HCT116 (cell line): ENCODE measurements around the gene ASCL5. TPM values are rescaled to one million over a fixed set of nuclear protein-coding genes. Genes with fewer than 3 reads are reported as not detected.

ENCODE experiments used
- ATAC-seq: fragments of 200-7000 bp; cut with Tn5 transposase; 2 replicates; pipeline ENCODE4 v1.9.1; 2020; ENCODE audit warnings: mild to moderate bottlenecking, moderate library complexity
- BruUV-seq: library from RNA; stranded (reverse); fragments of 400-500 nt; replicated peaks from 2 replicates; lab custom pipeline; 2021; lab: Mats Ljungman, UMichigan
- CTCF ChIA-PET: fragments of 300-600 bp; sonication (Branson Sonifier 250); formaldehyde crosslinking; loops from one replicate; lab custom pipeline; 2021; ENCODE audit warnings: antibody characterized with exemption; lab: Charles Lee
- POLR2A ChIA-PET: fragments of 300-600, 350-600 bp; sonication (Branson Sonifier 250); formaldehyde crosslinking; loops from one replicate; lab custom pipeline; 2021; ENCODE audit warnings: antibody characterized with exemption; lab: Charles Lee
- RAD21 ChIA-PET, 2 experiments: fragments of 300-600 bp; sonication (Branson Sonifier 250); formaldehyde crosslinking; loops; one replicate each; lab custom pipeline; 2023; ENCODE audit warnings: low total read pairs in 2 of 2; ENCODE audit not compliant: uncharacterized antibody in 2 of 2, unreplicated experiment in 2 of 2, low non-redundant PET in 1 of 2; lab: Charles Lee
- DNase-seq: peaks from one replicate; pipeline ENCODE4 v3.0.0-alpha.2; 2010; ENCODE audit warnings: low read depth, low spot score
- H2AFZ ChIP-seq: fragments of 200-600 bp; shearing (Covaris generic), sonication (generic); 2 replicates; pipeline ENCODE4 v1.6.1; 2017; ENCODE audit warnings: low read depth, mixed run types, mixed read lengths, antibody characterized with exemption, low read length; ENCODE audit not compliant: poor library complexity, severe bottlenecking
- H3K27ac ChIP-seq: 2 replicates; pipeline ENCODE4 v1.5.1; 2012; ENCODE audit warnings: low read depth, low read length
- H3K27me3 ChIP-seq: fragments of 200-600 bp; sonication (generic); 2 replicates; pipeline ENCODE4 v1.6.1; 2016; ENCODE audit warnings: mixed run types, low read length, mixed read lengths; ENCODE audit not compliant: insufficient read depth
- H3K36me3 ChIP-seq, 2 experiments: fragments of 200-500 bp in 1 of 2; fragments of 200-600 bp in 1 of 2; sonication (Bioruptor generic) in 1 of 2; sonication (generic) in 1 of 2; 2 replicates each; pipeline versions ENCODE4 v1.5.1 to v1.6.1; 2014 to 2016; ENCODE audit warnings: low read length in 2 of 2, inconsistent platforms in 1 of 2, mixed read lengths in 1 of 2, mixed run types in 1 of 2; ENCODE audit not compliant: insufficient read depth in 2 of 2, control insufficient read depth in 1 of 2
- H3K4me1 ChIP-seq, 2 experiments: fragments of 200-600 bp in 1 of 2; sonication (generic) in 1 of 2; 2 replicates each; pipeline versions ENCODE4 v1.5.1 to v1.6.1; 2012 to 2017; ENCODE audit warnings: low read length in 2 of 2, inconsistent platforms in 1 of 2, mild to moderate bottlenecking in 1 of 2, mixed read lengths in 1 of 2, mixed run types in 1 of 2, moderate library complexity in 1 of 2; ENCODE audit not compliant: insufficient read depth in 2 of 2, control insufficient read depth in 1 of 2
- H3K4me2 ChIP-seq: fragments of 200-600 bp; sonication (generic); 2 replicates; pipeline ENCODE4 v1.6.1; 2017; ENCODE audit warnings: mixed run types, low read length, mixed read lengths
- H3K4me3 ChIP-seq, 2 experiments: fragments of 200-600 bp in 1 of 2; sonication (generic) in 1 of 2; replicated peaks in 1 of 2; 2 replicates each; pipeline ENCODE4 v1.5.1; 2011 to 2016; ENCODE audit warnings: low read length in 2 of 2, control low read depth in 1 of 2, low read depth in 1 of 2, mild to moderate bottlenecking in 1 of 2, mixed read lengths in 1 of 2, mixed run types in 1 of 2
- H3K79me2 ChIP-seq: fragments of 200-600 bp; sonication (generic); 2 replicates; pipeline ENCODE4 v1.6.1; 2017; ENCODE audit warnings: mild to moderate bottlenecking, mixed run types, low read length, moderate library complexity, mixed read lengths; ENCODE audit not compliant: insufficient read depth
- H3K9ac ChIP-seq: fragments of 200-600 bp; sonication (generic); 2 replicates; pipeline ENCODE4 v1.6.1; 2016; ENCODE audit warnings: low read length, mixed read lengths
- H3K9me2 ChIP-seq: fragments of 200-600 bp; sonication (generic), shearing (Covaris generic); 2 replicates; pipeline ENCODE4 v1.6.1; 2017; ENCODE audit warnings: mixed run types, mild to moderate bottlenecking, moderate library complexity; ENCODE audit not compliant: insufficient read depth
- H3K9me3 ChIP-seq, 2 experiments: fragments of 200-500 bp in 1 of 2; fragments of 200-600 bp in 1 of 2; sonication (Bioruptor generic) in 1 of 2; sonication (generic) in 1 of 2; 2 replicates each; pipeline ENCODE4 v1.6.1; 2014 to 2017; ENCODE audit warnings: low read length in 2 of 2, mixed read lengths in 2 of 2, inconsistent platforms in 1 of 2, low read depth in 1 of 2, mild to moderate bottlenecking in 1 of 2, mixed run types in 1 of 2, moderate library complexity in 1 of 2; ENCODE audit not compliant: control insufficient read depth in 1 of 2, insufficient read depth in 1 of 2
- H4K20me1 ChIP-seq: fragments of 200-600 bp; sonication (generic), shearing (Covaris generic); 2 replicates; pipeline ENCODE4 v1.6.1; 2017; ENCODE audit warnings: mixed run types, mild to moderate bottlenecking, moderate library complexity; ENCODE audit not compliant: insufficient read depth
- CBX3 ChIP-seq: IDR thresholded peaks from 2 replicates; pipeline ENCODE4 v1.6.1; 2012; ENCODE audit warnings: low read depth
- FOSL1 ChIP-seq: IDR thresholded peaks from 2 replicates; pipeline ENCODE4 v1.6.1; 2012; ENCODE audit warnings: low read depth
- POLR2AphosphoS5 ChIP-seq: IDR thresholded peaks from 2 replicates; pipeline ENCODE4 v1.6.1; 2011; ENCODE audit warnings: mild to moderate bottlenecking, low read depth, low read length, moderate library complexity
- SRF ChIP-seq: IDR thresholded peaks from 2 replicates; pipeline ENCODE4 v1.6.1; 2012; ENCODE audit warnings: low read depth
- YY1 ChIP-seq: IDR thresholded peaks from 2 replicates; pipeline ENCODE4 v1.6.1; 2011; ENCODE audit warnings: low read length, low read depth, moderate library complexity, mild to moderate bottlenecking; ENCODE audit not compliant: insufficient replicate concordance; ENCODE audit errors: extremely low read depth
- ZNF274 ChIP-seq: fragments of 200-500 bp; sonication (Bioruptor generic); IDR thresholded peaks from 2 replicates; pipeline ENCODE4 v1.6.1; 2014; ENCODE audit warnings: mild to moderate bottlenecking, low read depth, low read length, inconsistent platforms
- intact Hi-C: fragments of 100-400 bp; cut with micrococcal nuclease; formaldehyde crosslinking; loops from 2 replicates; pipeline ENCODE4 v1.10.0; 2022
- total RNA-seq: library from RNA; stranded (reverse); gene quantifications from one replicate; pipeline ENCODE4 v1.2.1, GENCODE V29; 2021; ENCODE audit not compliant: unreplicated experiment
- TF ChIP-seq, protein P1 (sequence below): IDR thresholded peaks from 2 replicates; pipeline ENCODE4 v1.6.1; 2012; ENCODE audit warnings: low read depth
- TF ChIP-seq, protein P2 (sequence below): IDR thresholded peaks from 2 replicates; pipeline ENCODE4 v1.6.1; 2011; ENCODE audit warnings: mild to moderate bottlenecking, low read length, moderate library complexity; ENCODE audit not compliant: insufficient replicate concordance; ENCODE audit errors: extremely low read depth

Gene ASCL5
- total RNA-seq, 1 experiment from 2014 or later: 0.15 TPM

DNA sequence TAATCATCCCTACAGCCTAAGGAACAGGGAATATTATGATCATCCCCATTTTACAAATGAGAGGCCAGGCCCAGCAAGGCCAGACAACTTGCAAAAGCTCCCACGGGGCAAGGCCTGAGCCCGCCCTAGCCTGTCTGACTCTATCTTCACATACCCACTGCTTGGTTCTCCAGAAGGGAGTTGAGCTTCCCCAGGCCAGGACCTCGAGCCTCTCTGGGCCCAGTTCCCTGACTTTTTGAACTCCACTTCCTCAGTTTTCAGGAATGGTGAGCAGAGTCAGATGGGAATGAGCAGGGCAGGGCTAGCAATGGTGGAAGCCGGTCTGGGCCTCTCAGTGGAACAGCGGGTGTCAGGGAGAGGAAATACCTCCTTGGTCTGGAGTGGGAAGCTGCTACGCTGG lies 54.1 kb downstream of the ASCL5 start (continued):
- TF ChIP-seq, protein P1, sequence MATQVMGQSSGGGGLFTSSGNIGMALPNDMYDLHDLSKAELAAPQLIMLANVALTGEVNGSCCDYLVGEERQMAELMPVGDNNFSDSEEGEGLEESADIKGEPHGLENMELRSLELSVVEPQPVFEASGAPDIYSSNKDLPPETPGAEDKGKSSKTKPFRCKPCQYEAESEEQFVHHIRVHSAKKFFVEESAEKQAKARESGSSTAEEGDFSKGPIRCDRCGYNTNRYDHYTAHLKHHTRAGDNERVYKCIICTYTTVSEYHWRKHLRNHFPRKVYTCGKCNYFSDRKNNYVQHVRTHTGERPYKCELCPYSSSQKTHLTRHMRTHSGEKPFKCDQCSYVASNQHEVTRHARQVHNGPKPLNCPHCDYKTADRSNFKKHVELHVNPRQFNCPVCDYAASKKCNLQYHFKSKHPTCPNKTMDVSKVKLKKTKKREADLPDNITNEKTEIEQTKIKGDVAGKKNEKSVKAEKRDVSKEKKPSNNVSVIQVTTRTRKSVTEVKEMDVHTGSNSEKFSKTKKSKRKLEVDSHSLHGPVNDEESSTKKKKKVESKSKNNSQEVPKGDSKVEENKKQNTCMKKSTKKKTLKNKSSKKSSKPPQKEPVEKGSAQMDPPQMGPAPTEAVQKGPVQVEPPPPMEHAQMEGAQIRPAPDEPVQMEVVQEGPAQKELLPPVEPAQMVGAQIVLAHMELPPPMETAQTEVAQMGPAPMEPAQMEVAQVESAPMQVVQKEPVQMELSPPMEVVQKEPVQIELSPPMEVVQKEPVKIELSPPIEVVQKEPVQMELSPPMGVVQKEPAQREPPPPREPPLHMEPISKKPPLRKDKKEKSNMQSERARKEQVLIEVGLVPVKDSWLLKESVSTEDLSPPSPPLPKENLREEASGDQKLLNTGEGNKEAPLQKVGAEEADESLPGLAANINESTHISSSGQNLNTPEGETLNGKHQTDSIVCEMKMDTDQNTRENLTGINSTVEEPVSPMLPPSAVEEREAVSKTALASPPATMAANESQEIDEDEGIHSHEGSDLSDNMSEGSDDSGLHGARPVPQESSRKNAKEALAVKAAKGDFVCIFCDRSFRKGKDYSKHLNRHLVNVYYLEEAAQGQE: no peak
- TF ChIP-seq CBX3 (no peak), ZNF274 (no peak), POLR2AphosphoS5 (no peak), FOSL1 (no peak)
- TF ChIP-seq, protein P2, sequence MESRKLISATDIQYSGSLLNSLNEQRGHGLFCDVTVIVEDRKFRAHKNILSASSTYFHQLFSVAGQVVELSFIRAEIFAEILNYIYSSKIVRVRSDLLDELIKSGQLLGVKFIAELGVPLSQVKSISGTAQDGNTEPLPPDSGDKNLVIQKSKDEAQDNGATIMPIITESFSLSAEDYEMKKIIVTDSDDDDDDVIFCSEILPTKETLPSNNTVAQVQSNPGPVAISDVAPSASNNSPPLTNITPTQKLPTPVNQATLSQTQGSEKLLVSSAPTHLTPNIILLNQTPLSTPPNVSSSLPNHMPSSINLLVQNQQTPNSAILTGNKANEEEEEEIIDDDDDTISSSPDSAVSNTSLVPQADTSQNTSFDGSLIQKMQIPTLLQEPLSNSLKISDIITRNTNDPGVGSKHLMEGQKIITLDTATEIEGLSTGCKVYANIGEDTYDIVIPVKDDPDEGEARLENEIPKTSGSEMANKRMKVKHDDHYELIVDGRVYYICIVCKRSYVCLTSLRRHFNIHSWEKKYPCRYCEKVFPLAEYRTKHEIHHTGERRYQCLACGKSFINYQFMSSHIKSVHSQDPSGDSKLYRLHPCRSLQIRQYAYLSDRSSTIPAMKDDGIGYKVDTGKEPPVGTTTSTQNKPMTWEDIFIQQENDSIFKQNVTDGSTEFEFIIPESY: no peak
- TF ChIP-seq, all 23 proteins: peak for 0

DNA sequence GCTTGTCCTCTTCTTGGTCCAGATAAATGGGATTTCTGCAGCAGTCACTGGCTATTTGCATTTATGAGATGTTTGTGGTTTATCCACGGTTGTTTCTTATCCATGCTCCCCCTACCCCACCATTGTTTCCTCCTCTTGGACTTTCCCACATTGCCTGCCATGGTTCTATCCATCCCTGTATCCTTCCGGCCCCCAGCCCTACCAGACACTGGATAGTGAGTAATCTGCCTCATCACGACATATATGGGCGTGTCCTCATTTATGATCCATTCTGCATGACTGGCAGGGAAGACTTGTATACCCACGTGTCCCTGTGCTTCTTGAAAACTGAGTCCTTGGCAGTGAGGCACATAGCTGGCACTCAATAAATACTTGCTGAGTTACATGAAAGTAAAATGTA lies 54.8 kb downstream of the ASCL5 start:
- intact Hi-C loops: no loop called here
- H3K27me3 ChIP-seq: no peaks in the 10 kb centered on the region; the same call in 1 of the 2 replicates
- CTCF ChIA-PET: interaction anchor here (1.5 kb wide), 1 partner anchor 14 kb away, joined by 5 read pairs; no protein-coding TSS in a partner anchor

More for the DNA sequence above, 54.8 kb downstream of the ASCL5 start:
- DNase-seq: no peak
- Histone ChIP-seq H4K20me1 (no peaks in the 10 kb centered on the region), H3K9me3 (no peaks in the 10 kb centered on the region), H3K9ac (no peak overlapping the region), H3K4me1 (peaks cover 0 to 10% of the 10 kb centered on the region in 2 experiments; a peak in 2 of 4 replicates), H3K36me3 (no peaks in the 10 kb centered on the region), H3K4me3 (no peak overlapping the region), H3K9me2 (no peaks in the 10 kb centered on the region), H3K79me2 (no peaks in the 10 kb centered on the region), H3K4me2 (no peak overlapping the region), H2AFZ (no peak overlapping the region), H3K27ac (no peak overlapping the region)
- BruUV-seq: no TSS peak
- peak; percentile 35; the same call in 1 of the 2 replicates for ATAC-seq
- TF ChIP-seq YY1 (no peak), SRF (peak; percentile 65)
- ChIA-PET RAD21 (no interaction called here), POLR2A (interaction anchor here (1.7 kb wide), 1 partner anchor 9 kb away, joined by 4 read pairs; no protein-coding TSS in a partner anchor)
